K562 (cell line): Measurements from ENCODE around the gene EIF3K. TPM values are rescaled to one million over a fixed set of nuclear protein-coding genes. Genes with fewer than 3 reads are reported as not detected.

Experiments
- BRD9 ChIP-seq: fragments of 450-650 bp; IDR thresholded peaks from 2 replicates; pipeline ENCODE4 v1.6.1; 2018; ENCODE audit warnings: low read depth; ENCODE audit not compliant: partially characterized antibody
- C11orf30 ChIP-seq: fragments of 450-650 bp; IDR thresholded peaks from 2 replicates; pipeline ENCODE4 v1.6.1; 2016; ENCODE audit warnings: low read depth, mild to moderate bottlenecking
- CBFB ChIP-seq: sonication (generic); formaldehyde crosslinking; IDR thresholded peaks from 2 replicates; pipeline ENCODE4 v1.4.0; 2020; ENCODE audit warnings: mild to moderate bottlenecking, missing genetic modification reagents
- CCAR2 ChIP-seq: fragments of 200-400 bp; formaldehyde crosslinking; IDR thresholded peaks from 2 replicates; pipeline ENCODE4 v1.6.1; 2017; ENCODE audit warnings: mild to moderate bottlenecking, low read depth, low read length
- CHCHD3 ChIP-seq: fragments of 250-450 bp; sonication (Bioruptor Pico); IDR thresholded peaks from 2 replicates; pipeline ENCODE4 v2.1.2; 2022; ENCODE audit warnings: mild to moderate bottlenecking
- ELF2 ChIP-seq: fragments of 250-450 bp; sonication (Bioruptor Pico); IDR thresholded peaks from 2 replicates; pipeline ENCODE4 v1.5.0; 2021; ENCODE audit warnings: mild to moderate bottlenecking
- MTF1 ChIP-seq: fragments of 250-450 bp; sonication (Bioruptor Pico); IDR thresholded peaks from 2 replicates; pipeline ENCODE4 v1.9.0; 2021; ENCODE audit warnings: moderate library complexity, mild to moderate bottlenecking, inconsistent platforms, borderline replicate concordance
- PHF8 ChIP-seq: fragments of 200-600 bp; sonication (generic); IDR thresholded peaks from 2 replicates; pipeline ENCODE4 v1.6.1; 2012; ENCODE audit warnings: mixed run types, mild to moderate bottlenecking, inconsistent platforms, low read length, moderate library complexity, borderline replicate concordance
- PKNOX1 ChIP-seq: fragments of 450-650 bp; IDR thresholded peaks from 2 replicates; pipeline ENCODE4 v1.6.1; 2016
- PYGO2 ChIP-seq: fragments of 450-650 bp; IDR thresholded peaks from 2 replicates; pipeline ENCODE4 v1.6.1; 2016; ENCODE audit warnings: mild to moderate bottlenecking, missing genetic modification characterization, moderate library complexity, missing compliant biosample characterization
- SREBF1 ChIP-seq: fragments of 150-350 bp; IDR thresholded peaks from 2 replicates; pipeline ENCODE4 v1.6.1; 2014; ENCODE audit warnings: antibody characterized with exemption, low read depth, low read length, borderline replicate concordance
- SRF ChIP-seq, 2 experiments: fragments of 250-450, 450-650 bp in 1 of 2; sonication (Bioruptor Pico) in 1 of 2; sonication (generic) in 1 of 2; formaldehyde crosslinking; IDR thresholded peaks; 2 replicates each; pipeline versions ENCODE4 v1.5.0 to v1.5.1; 2020 to 2022; ENCODE audit warnings: mild to moderate bottlenecking in 1 of 2, missing genetic modification reagents in 1 of 2
- SRSF9 ChIP-seq: fragments of 200-400 bp; formaldehyde crosslinking; IDR thresholded peaks from 2 replicates; pipeline ENCODE4 v1.6.1; 2017; ENCODE audit warnings: low read depth, low read length, borderline replicate concordance
- TAF7 ChIP-seq: fragments of 450-650 bp; IDR thresholded peaks from 2 replicates; pipeline ENCODE4 v1.6.1; 2016; ENCODE audit warnings: missing genetic modification characterization, missing compliant biosample characterization
- ZNF143 ChIP-seq: sonication (generic); formaldehyde crosslinking; IDR thresholded peaks from 2 replicates; pipeline ENCODE4 v1.9.0; 2022; ENCODE audit warnings: mild to moderate bottlenecking, missing genetic modification reagents
- polyA plus RNA-seq, 8 experiments: library from polyadenylated mRNA; depleted of rRNA in 4 of 8; stranded (reverse) in 5 of 8; unstranded in 3 of 8; fragments of >200 nt; fragmentation: Nextera tagmentation in 2 of 8; fragmentation: Illumina TruSeq in 1 of 8; extraction: Ambion mirVana in 2 of 8; extraction: Trizol in 1 of 8; gene quantifications; 2 replicates each; pipeline versions ENCODE4 v1.2.1 to v1.2.3, GENCODE V29; 2011 to 2014; ENCODE audit warnings: inconsistent platforms in 1 of 8, missing spikeins in 1 of 8
- total RNA-seq, 7 experiments: library from RNA; depleted of rRNA in 6 of 7; stranded (reverse); fragments of >200 nt in 6 of 7; fragmentation: Illumina TruSeq in 2 of 7; extraction: Trizol in 2 of 7; gene quantifications; 2 replicates each; pipeline versions ENCODE4 v1.2.1 to v1.2.3, GENCODE V29; 2011 to 2021; ENCODE audit warnings: low replicate concordance in 1 of 7
- TF ChIP-seq, protein P1 (sequence below): fragments of 200-600 bp; sonication (generic); IDR thresholded peaks from one replicate; pipeline ENCODE4 v1.6.1; 2012; ENCODE audit warnings: mild to moderate bottlenecking, low read depth, low read length, inconsistent platforms

The EIF3K gene
- total and polyA plus RNA-seq, 9 of the 15 experiments (the other 6 are each of a cell fraction or from before 2014, with no cell fraction given) = 387 to 1,827 (median 733) TPM

DNA sequence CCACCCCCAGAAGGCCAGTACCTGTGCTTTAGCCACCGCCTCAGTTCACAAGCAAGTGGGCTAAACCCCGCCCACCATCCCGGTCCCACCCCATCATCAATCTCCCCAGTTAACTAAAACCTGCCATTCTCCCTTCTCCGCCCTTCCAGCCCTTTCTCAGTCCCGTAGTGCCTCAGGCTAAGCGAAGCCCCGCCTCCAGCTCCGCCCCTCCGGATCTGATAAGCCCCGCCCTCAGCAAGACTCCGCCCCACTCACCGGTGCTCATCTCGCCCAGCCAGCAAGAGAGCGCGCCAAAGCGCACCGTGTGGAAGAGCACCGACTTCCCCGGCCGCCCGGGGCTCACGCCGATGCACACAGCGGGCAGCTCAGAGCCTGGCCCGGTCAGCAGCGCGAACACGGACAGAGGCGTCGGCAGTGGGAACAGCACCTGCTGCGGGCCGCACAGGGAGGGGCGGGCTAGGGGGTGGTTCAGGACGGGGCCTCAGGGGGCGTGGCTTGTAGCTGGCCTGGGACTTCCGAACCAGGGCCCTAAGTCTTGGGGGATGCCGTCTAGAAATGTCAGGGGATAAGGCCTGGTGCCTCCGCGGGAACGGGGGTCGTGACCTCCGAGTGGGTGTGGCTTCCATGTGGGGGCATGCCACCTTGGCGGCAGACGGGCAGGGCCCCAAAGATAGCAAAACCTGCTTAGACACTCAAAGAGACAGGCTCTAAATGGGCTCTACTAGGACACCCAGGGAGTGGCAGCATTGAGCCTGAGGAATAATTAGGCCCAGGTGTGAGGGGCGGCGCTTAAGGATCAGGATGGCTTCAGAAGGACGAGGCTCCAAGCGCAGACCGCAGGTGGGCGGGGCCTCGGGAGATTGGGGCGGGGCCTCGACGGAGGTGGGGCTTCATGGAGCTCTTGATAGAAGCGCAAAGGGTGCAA, 22.7 kb upstream of the EIF3K start (continued):
- TF ChIP-seq, protein P1, sequence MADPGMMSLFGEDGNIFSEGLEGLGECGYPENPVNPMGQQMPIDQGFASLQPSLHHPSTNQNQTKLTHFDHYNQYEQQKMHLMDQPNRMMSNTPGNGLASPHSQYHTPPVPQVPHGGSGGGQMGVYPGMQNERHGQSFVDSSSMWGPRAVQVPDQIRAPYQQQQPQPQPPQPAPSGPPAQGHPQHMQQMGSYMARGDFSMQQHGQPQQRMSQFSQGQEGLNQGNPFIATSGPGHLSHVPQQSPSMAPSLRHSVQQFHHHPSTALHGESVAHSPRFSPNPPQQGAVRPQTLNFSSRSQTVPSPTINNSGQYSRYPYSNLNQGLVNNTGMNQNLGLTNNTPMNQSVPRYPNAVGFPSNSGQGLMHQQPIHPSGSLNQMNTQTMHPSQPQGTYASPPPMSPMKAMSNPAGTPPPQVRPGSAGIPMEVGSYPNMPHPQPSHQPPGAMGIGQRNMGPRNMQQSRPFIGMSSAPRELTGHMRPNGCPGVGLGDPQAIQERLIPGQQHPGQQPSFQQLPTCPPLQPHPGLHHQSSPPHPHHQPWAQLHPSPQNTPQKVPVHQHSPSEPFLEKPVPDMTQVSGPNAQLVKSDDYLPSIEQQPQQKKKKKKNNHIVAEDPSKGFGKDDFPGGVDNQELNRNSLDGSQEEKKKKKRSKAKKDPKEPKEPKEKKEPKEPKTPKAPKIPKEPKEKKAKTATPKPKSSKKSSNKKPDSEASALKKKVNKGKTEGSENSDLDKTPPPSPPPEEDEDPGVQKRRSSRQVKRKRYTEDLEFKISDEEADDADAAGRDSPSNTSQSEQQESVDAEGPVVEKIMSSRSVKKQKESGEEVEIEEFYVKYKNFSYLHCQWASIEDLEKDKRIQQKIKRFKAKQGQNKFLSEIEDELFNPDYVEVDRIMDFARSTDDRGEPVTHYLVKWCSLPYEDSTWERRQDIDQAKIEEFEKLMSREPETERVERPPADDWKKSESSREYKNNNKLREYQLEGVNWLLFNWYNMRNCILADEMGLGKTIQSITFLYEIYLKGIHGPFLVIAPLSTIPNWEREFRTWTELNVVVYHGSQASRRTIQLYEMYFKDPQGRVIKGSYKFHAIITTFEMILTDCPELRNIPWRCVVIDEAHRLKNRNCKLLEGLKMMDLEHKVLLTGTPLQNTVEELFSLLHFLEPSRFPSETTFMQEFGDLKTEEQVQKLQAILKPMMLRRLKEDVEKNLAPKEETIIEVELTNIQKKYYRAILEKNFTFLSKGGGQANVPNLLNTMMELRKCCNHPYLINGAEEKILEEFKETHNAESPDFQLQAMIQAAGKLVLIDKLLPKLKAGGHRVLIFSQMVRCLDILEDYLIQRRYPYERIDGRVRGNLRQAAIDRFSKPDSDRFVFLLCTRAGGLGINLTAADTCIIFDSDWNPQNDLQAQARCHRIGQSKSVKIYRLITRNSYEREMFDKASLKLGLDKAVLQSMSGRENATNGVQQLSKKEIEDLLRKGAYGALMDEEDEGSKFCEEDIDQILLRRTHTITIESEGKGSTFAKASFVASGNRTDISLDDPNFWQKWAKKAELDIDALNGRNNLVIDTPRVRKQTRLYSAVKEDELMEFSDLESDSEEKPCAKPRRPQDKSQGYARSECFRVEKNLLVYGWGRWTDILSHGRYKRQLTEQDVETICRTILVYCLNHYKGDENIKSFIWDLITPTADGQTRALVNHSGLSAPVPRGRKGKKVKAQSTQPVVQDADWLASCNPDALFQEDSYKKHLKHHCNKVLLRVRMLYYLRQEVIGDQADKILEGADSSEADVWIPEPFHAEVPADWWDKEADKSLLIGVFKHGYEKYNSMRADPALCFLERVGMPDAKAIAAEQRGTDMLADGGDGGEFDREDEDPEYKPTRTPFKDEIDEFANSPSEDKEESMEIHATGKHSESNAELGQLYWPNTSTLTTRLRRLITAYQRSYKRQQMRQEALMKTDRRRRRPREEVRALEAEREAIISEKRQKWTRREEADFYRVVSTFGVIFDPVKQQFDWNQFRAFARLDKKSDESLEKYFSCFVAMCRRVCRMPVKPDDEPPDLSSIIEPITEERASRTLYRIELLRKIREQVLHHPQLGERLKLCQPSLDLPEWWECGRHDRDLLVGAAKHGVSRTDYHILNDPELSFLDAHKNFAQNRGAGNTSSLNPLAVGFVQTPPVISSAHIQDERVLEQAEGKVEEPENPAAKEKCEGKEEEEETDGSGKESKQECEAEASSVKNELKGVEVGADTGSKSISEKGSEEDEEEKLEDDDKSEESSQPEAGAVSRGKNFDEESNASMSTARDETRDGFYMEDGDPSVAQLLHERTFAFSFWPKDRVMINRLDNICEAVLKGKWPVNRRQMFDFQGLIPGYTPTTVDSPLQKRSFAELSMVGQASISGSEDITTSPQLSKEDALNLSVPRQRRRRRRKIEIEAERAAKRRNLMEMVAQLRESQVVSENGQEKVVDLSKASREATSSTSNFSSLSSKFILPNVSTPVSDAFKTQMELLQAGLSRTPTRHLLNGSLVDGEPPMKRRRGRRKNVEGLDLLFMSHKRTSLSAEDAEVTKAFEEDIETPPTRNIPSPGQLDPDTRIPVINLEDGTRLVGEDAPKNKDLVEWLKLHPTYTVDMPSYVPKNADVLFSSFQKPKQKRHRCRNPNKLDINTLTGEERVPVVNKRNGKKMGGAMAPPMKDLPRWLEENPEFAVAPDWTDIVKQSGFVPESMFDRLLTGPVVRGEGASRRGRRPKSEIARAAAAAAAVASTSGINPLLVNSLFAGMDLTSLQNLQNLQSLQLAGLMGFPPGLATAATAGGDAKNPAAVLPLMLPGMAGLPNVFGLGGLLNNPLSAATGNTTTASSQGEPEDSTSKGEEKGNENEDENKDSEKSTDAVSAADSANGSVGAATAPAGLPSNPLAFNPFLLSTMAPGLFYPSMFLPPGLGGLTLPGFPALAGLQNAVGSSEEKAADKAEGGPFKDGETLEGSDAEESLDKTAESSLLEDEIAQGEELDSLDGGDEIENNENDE = no peak
- TF ChIP-seq SRF (CRISPR knock-in tag; IDR thresholded peaks at IDR 0.05) = no peak; a peak in 1 of 4 replicates
- no peak for TF ChIP-seq C11orf30
- TF ChIP-seq PHF8 = peak; percentile 44; the same call in 1 of the 2 replicates
- TF ChIP-seq CBFB (CRISPR knock-in tag) = 0 out of 2 replicates have a peak, but pooled peaks have one; percentile 53
- peak; percentile 94 for TF ChIP-seq PKNOX1
- TF ChIP-seq TAF7 (tag) = no peak
- no peak for TF ChIP-seq CHCHD3 (CRISPR knock-in tag)
- TF ChIP-seq PYGO2 (tag) = no peak
- TF ChIP-seq ELF2 (CRISPR knock-in tag) = no peak
- TF ChIP-seq CCAR2 = no peak
- no peak for TF ChIP-seq BRD9
- TF ChIP-seq SRSF9 = no peak
- no peak for TF ChIP-seq SREBF1
- TF ChIP-seq MTF1 (CRISPR knock-in tag) = no peak
- no peak for TF ChIP-seq ZNF143 (CRISPR knock-in tag)
